Subcutaneous abdominal adipose tissue (tissue), 5 donors: ENCODE data around the gene GAPDHS.

Experiments used
- H3K27ac ChIP-seq: one replicate; pipeline ENCODE4 v1.7.0; 2013; ENCODE audit warnings: low read depth, mild to moderate bottlenecking, inconsistent platforms, low read length, moderate library complexity
- H3K27me3 ChIP-seq, 5 donors: one replicate each; pipeline ENCODE4 v1.7.0; 2013; ENCODE audit warnings: low read length in 5 of 5, inconsistent platforms in 1 of 5; ENCODE audit not compliant: control insufficient read depth in 5 of 5, insufficient read depth in 4 of 5
- H3K36me3 ChIP-seq, 5 donors: one replicate each; pipeline ENCODE4 v1.7.0; 2013; ENCODE audit warnings: low read length in 5 of 5; ENCODE audit not compliant: control insufficient read depth in 5 of 5, insufficient read depth in 5 of 5
- H3K4me1 ChIP-seq, 5 donors: one replicate each; pipeline ENCODE4 v1.7.0; 2013; ENCODE audit warnings: low read length in 5 of 5, mild to moderate bottlenecking in 3 of 5, moderate library complexity in 1 of 5; ENCODE audit not compliant: control insufficient read depth in 5 of 5, insufficient read depth in 5 of 5
- H3K4me3 ChIP-seq, 5 donors: one replicate each; pipeline ENCODE4 v1.7.0; 2013; ENCODE audit warnings: low read length in 5 of 5, low read depth in 1 of 5
- H3K9ac ChIP-seq, 5 donors: one replicate each; pipeline ENCODE4 v1.7.0; 2013; ENCODE audit warnings: low read length in 5 of 5, mild to moderate bottlenecking in 4 of 5, moderate library complexity in 3 of 5
- H3K9me3 ChIP-seq, 5 donors: one replicate each; pipeline ENCODE4 v1.7.0; 2013; ENCODE audit warnings: low read length in 5 of 5; ENCODE audit not compliant: control insufficient read depth in 5 of 5
- donor health status: healthy.
- donor health status: healthy.
- donor health status: healthy.
- donor health status: healthy.
- donor health status: healthy.

Gene GAPDHS

GRCh38 chr19:35561436-35561835 lies 28.2 kb downstream of the GAPDHS start:
- H3K27ac ChIP-seq, result no peak overlapping the region
- no peak overlapping the region for H3K4me3 ChIP-seq
- peaks cover 0 to 11% (median 8%) of the 10 kb centered on the region in 5 donors for H3K4me1 ChIP-seq
- peaks cover 20 to 67% (median 52%) of the 10 kb centered on the region in 5 donors for H3K27me3 ChIP-seq
- no peaks in the 10 kb centered on the region for H3K36me3 ChIP-seq
- H3K9ac ChIP-seq, result no peak overlapping the region
- H3K9me3 ChIP-seq, result no peaks in the 10 kb centered on the region

GRCh38 chr19:35562336-35562735 lies 29.1 kb downstream of the GAPDHS start:
- no peaks in the 10 kb centered on the region for H3K36me3 ChIP-seq
- H3K9ac ChIP-seq, result no peak overlapping the region
- H3K27me3 ChIP-seq, result peaks cover 17 to 61% (median 51%) of the 10 kb centered on the region in 5 donors
- no peak overlapping the region for H3K27ac ChIP-seq
- H3K4me3 ChIP-seq, result no peak overlapping the region
- H3K4me1 ChIP-seq, result peaks cover 0 to 11% (median 8%) of the 10 kb centered on the region in 5 donors
- no peaks in the 10 kb centered on the region for H3K9me3 ChIP-seq

GRCh38 chr19:35562776-35563175 lies 29.5 kb downstream of the GAPDHS start:
- H3K9ac ChIP-seq, result no peak overlapping the region
- H3K27ac ChIP-seq, result no peak overlapping the region
- peaks cover 0 to 8% (median 7%) of the 10 kb centered on the region in 5 donors for H3K4me1 ChIP-seq
- peaks cover 14 to 58% (median 51%) of the 10 kb centered on the region in 5 donors for H3K27me3 ChIP-seq
- H3K36me3 ChIP-seq, result no peaks in the 10 kb centered on the region
- H3K9me3 ChIP-seq, result no peaks in the 10 kb centered on the region
- no peak overlapping the region for H3K4me3 ChIP-seq

GRCh38 chr19:35563207-35563829 lies 30.1 kb downstream of the GAPDHS start, which contains the start of gene ATP4A:
Gene ATP4A (minus strand): TSS chr19:35563658. CDS start chr19:35563629, 29 bp downstream.
- H3K27ac ChIP-seq, result no peak within 1 kb of the TSS
- no peaks in the 10 kb centered on the region for H3K9me3 ChIP-seq
- no peaks in the 10 kb centered on the region for H3K36me3 ChIP-seq
- peaks cover 11 to 54% (median 46%) of the 10 kb centered on the region in 5 donors for H3K27me3 ChIP-seq
- H3K4me1 ChIP-seq, result peaks cover 0 to 3% (median 2%) of the 10 kb centered on the region in 5 donors
- no peak within 1 kb of the TSS for H3K9ac ChIP-seq
- no peak within 1 kb of the TSS for H3K4me3 ChIP-seq

DNA sequence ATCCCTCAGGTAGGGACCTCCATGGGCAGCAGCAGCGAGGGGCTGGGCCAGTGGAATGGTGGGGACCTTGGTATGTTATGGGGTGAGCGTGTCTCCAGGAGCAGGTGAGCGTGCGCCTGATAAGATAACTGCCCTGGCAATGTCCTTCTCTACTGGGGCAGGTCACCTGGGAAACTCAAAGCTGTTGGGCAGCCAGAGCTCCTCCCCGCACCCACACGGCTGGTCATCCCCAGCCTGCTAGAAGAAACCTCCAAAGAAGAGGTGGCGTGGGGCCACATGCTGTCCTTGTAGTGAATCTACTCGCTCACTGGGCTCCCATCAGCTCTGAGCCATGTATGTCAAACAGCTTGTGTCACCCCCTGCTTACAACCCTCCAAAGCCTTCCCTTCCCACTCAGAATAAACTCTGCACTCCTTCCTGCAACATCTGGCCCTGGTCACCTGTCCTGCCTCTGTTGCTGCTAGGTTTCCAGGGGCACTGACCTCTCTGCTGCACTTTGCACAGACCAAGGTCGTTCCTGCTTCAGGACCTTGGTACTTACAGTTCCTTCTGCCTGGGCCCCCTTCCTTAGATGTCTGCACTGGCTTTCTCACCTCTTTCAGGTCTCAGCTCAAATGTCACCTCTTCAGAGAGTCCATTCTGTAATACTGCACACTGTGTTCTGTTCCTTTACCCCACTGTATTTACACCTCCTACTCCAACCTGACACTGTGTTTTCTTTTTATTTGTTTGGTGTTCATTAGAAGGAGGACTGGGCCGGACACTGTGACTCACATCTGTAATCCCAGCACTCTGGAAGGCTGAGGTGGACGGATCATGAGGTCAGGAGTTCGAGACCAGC lies 32.0 kb downstream of the GAPDHS start:
- Histone ChIP-seq H3K27me3 (peaks cover 5 to 50% (median 34%) of the 10 kb centered on the region in 5 donors), H3K4me1 (no peaks in the 10 kb centered on the region), H3K27ac (no peak overlapping the region)

GRCh38 chr19:35566738-35567137 lies 33.5 kb downstream of the GAPDHS start:
- Histone ChIP-seq H3K36me3 (no peaks in the 10 kb centered on the region), H3K4me1 (no peaks in the 10 kb centered on the region), H3K4me3 (no peak overlapping the region), H3K27me3 (peaks cover 5 to 44% (median 28%) of the 10 kb centered on the region in 5 donors), H3K9me3 (no peaks in the 10 kb centered on the region), H3K9ac (no peak overlapping the region), H3K27ac (no peak overlapping the region)

More for the DNA sequence above, 32.0 kb downstream of the GAPDHS start:
- no peak overlapping the region for H3K9ac ChIP-seq
- no peaks in the 10 kb centered on the region for H3K9me3 ChIP-seq
- H3K4me3 ChIP-seq, result no peak overlapping the region
- no peaks in the 10 kb centered on the region for H3K36me3 ChIP-seq

DNA sequence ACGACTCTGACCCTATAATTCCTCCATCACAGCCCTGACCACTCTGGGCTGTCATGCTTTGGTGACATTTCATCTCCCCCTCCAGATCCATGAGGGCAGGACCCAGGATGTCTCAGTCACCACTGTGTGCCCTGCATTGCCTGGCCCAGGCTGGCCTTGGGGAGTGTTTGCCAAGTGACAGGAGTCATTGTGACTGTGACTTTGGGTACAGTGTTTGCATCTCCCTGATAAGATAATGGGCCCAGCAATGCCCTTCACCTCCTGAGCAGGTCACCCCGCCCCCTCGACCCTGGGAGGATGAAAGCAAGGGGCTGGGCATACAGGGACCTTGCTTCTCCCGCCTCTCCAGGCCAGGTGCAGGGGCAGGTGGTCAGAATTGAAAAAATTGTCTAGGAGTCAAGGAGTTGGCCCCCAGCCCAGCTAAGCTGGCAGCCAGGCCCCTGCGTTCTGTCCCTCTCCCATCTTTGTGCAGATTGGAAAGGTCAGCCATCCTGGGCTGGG lies 36.1 kb downstream of the GAPDHS start:
- Histone ChIP-seq H3K9me3 (no peaks in the 10 kb centered on the region), H3K4me3 (no peak overlapping the region), H3K27ac (no peak overlapping the region), H3K9ac (no peak overlapping the region), H3K4me1 (no peaks in the 10 kb centered on the region), H3K36me3 (no peaks in the 10 kb centered on the region), H3K27me3 (peaks cover 5 to 36% (median 19%) of the 10 kb centered on the region in 5 donors)

DNA sequence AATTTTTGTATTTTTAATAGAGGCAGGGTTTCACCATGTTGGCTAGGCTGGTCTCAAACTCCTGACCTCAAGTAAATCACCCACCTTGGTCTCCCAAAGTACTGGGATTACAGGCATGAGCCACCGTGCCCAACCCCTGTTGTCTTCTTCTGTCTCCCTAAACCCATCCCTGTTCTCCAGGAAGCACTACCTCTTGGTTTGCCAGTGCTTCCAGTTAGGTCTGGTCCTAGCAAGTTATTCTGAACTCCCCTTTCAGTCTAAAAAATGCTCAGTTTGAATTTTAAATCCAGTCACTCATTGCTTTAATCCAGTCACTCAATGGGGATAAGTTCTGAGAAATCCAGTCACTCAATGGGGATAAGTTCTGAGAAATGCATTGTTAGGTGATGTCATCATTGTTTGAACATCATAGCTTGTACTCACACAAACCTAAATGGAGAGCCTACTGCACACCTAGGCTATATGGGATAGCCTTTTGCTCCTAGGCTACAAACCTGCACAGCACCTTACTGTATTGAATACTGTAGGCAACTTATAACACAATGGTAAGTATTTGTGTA lies 38.2 kb downstream of the GAPDHS start:
- Histone ChIP-seq H3K4me3 (no peak overlapping the region), H3K36me3 (no peaks in the 10 kb centered on the region), H3K9me3 (peaks cover 7 to 16% (median 11%) of the 10 kb centered on the region in 5 donors), H3K27me3 (peaks cover 5 to 24% (median 9%) of the 10 kb centered on the region in 5 donors), H3K4me1 (no peaks in the 10 kb centered on the region), H3K9ac (no peak overlapping the region), H3K27ac (no peak overlapping the region)

- H3K27me3 ChIP-seq, result peaks cover 0 to 5% (median 3%) of the 10 kb centered on the region in 5 donors
- H3K4me3 ChIP-seq, result no peak overlapping the region
- peaks cover 7 to 26% (median 19%) of the 10 kb centered on the region in 5 donors for H3K9me3 ChIP-seq
- no peak overlapping the region for H3K9ac ChIP-seq
- no peak overlapping the region for H3K27ac ChIP-seq
- no peaks in the 10 kb centered on the region for H3K4me1 ChIP-seq
- H3K36me3 ChIP-seq, result no peaks in the 10 kb centered on the region
These were observed 44.7 kb downstream of the GAPDHS start for GRCh38 chr19:35577918-35578317.
